WERI-Rb-1 (cell line): ENCODE data around the gene CKB.
A peak's percentile ranks its signal among the peaks of the same experiment; 100 is the strongest.

Experiments used
- DNase-seq: peaks from one replicate; pipeline ENCODE4 v3.0.0-alpha.2; 2020
- H3K27ac ChIP-seq: fragments of 250-450 bp; sonication (Bioruptor Pico); 2 replicates; pipeline ENCODE4 v1.5.1; 2020; ENCODE audit warnings: mild to moderate bottlenecking, moderate library complexity
- H3K27me3 ChIP-seq: fragments of 250-450 bp; sonication (Bioruptor Pico); 2 replicates; pipeline ENCODE4 v1.5.1; 2021; ENCODE audit warnings: mild to moderate bottlenecking, low read depth, moderate library complexity; ENCODE audit not compliant: insufficient read depth, severe bottlenecking
- H3K36me3 ChIP-seq: fragments of 250-450 bp; sonication (Bioruptor Pico); 2 replicates; pipeline ENCODE4 v1.5.1; 2020; ENCODE audit warnings: mild to moderate bottlenecking, moderate library complexity
- H3K4me3 ChIP-seq: 2 replicates; pipeline ENCODE4 v1.5.1; 2011; ENCODE audit warnings: low read depth, mild to moderate bottlenecking, control low read depth, low read length
- H3K9me3 ChIP-seq: fragments of 250-450 bp; sonication (Bioruptor Pico); 2 replicates; pipeline ENCODE4 v1.5.1; 2021; ENCODE audit warnings: mild to moderate bottlenecking, moderate library complexity; ENCODE audit not compliant: severe bottlenecking
- CTCF ChIP-seq: IDR thresholded peaks from 2 replicates; pipeline ENCODE4 v1.5.1; 2011; ENCODE audit warnings: low read depth, mild to moderate bottlenecking, control low read depth, inconsistent platforms, low read length

CKB gene

GRCh38 chr14:103547455-103547940, 24.9 kb upstream of the CKB start:
- no peaks in the 10 kb centered on the region for H3K36me3 ChIP-seq
- no peaks in the 10 kb centered on the region for H3K9me3 ChIP-seq
- no peak overlapping the region for H3K27ac ChIP-seq
- no peak for DNase-seq
- H3K27me3 ChIP-seq, result no peaks in the 10 kb centered on the region
- no peak overlapping the region for H3K4me3 ChIP-seq
- TF ChIP-seq CTCF, result no peak

GRCh38 chr14:103546652-103547454, 24.2 kb upstream of the CKB start:
- TF ChIP-seq CTCF, result peak; percentile 89
- peak; percentile 83 for DNase-seq
- Histone ChIP-seq H3K27me3 (no peaks in the 10 kb centered on the region), H3K9me3 (no peaks in the 10 kb centered on the region), H3K36me3 (no peaks in the 10 kb centered on the region), H3K4me3 (no peak overlapping the region), H3K27ac (no peak overlapping the region)

GRCh38 chr14:103545915-103546651, 23.5 kb upstream of the CKB start:
- Histone ChIP-seq H3K27ac (no peak overlapping the region), H3K27me3 (no peaks in the 10 kb centered on the region), H3K4me3 (no peak overlapping the region), H3K36me3 (no peaks in the 10 kb centered on the region), H3K9me3 (no peaks in the 10 kb centered on the region)
- TF ChIP-seq CTCF, result no peak
- no peak for DNase-seq

- DNase-seq, result no peak
- H3K27me3 ChIP-seq, result no peaks in the 10 kb centered on the region
- TF ChIP-seq CTCF, result no peak
- H3K9me3 ChIP-seq, result no peaks in the 10 kb centered on the region
- H3K36me3 ChIP-seq, result no peaks in the 10 kb centered on the region
- no peak overlapping the region for H3K27ac ChIP-seq
- H3K4me3 ChIP-seq, result no peak overlapping the region
Observed at GRCh38 chr14:103545219-103545914, 22.7 kb upstream of the CKB start.

GRCh38 chr14:103544388-103545218, 22.0 kb upstream of the CKB start:
- H3K27me3 ChIP-seq, result no peaks in the 10 kb centered on the region
- H3K36me3 ChIP-seq, result no peaks in the 10 kb centered on the region
- DNase-seq, result no peak
- H3K9me3 ChIP-seq, result no peaks in the 10 kb centered on the region
- no peak overlapping the region for H3K4me3 ChIP-seq
- peak overlapping the region; percentile 31 for H3K27ac ChIP-seq
- no peak for TF ChIP-seq CTCF
